ENCODE measurements around the gene SV2A.
A peak's percentile ranks its signal among the peaks of the same experiment; 100 is the strongest.
"Not testable (repeated sequence)": the region's sequence is repeated elsewhere in the genome, so short reads cannot be mapped to it uniquely, and the experiment has no call there.

Gene SV2A, protein sequence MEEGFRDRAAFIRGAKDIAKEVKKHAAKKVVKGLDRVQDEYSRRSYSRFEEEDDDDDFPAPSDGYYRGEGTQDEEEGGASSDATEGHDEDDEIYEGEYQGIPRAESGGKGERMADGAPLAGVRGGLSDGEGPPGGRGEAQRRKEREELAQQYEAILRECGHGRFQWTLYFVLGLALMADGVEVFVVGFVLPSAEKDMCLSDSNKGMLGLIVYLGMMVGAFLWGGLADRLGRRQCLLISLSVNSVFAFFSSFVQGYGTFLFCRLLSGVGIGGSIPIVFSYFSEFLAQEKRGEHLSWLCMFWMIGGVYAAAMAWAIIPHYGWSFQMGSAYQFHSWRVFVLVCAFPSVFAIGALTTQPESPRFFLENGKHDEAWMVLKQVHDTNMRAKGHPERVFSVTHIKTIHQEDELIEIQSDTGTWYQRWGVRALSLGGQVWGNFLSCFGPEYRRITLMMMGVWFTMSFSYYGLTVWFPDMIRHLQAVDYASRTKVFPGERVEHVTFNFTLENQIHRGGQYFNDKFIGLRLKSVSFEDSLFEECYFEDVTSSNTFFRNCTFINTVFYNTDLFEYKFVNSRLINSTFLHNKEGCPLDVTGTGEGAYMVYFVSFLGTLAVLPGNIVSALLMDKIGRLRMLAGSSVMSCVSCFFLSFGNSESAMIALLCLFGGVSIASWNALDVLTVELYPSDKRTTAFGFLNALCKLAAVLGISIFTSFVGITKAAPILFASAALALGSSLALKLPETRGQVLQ

DNA sequence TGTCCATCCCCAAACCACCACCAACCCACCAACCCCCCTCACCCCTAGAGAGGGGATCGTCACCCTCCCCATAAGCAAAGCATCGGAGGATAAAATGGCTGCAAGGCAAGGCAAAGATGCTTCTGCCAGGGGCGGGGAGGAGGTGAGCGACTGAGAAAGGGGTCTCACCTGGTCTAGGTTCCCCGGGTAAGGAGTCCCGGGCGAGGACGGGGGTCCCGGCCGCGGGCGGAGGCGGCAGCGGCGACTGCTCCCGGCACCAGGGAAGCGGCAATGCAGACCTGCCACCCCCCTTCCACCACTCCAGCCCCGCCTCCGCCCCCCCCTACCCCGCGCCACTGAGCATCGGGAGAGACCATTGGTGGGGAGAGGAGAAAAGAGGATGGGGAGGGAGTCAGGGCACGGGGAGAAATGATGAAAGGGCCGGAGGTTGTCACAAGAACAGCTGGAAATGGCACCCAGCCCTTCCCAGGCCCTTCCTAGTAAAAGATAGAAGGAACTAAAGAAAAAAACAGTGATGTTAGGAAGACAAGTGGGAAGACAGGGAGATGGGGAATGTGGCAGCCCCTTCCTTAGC is at the start of gene SV2A:
SV2A (minus strand) TSS at position 274 of the 574 bp plus-strand sequence. CDS start 4,004 bp downstream, outside the sequence.
- peak; percentile 66 to 71 for DNase-seq

DNA sequence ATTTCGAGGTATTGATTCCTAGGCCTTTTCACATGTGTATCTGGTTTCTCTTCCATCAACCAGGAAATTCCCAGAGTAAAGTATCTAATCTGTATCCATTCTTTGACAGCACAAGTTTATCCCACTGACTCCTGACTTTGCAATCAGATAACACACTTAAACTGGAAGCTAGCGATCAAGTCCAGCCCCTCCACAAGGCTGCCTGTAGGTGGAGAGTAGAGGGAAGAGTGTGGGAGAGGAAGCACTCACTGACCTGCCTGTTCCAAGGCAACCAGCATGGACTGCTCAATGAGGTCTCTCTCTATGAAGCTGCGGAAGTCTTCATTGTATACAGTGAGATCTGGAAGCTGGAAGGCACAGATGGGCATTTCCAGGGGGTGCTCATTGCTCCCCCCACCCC is 49.4 kb upstream of the SV2A start:
- DNase-seq, result no peak

DNA sequence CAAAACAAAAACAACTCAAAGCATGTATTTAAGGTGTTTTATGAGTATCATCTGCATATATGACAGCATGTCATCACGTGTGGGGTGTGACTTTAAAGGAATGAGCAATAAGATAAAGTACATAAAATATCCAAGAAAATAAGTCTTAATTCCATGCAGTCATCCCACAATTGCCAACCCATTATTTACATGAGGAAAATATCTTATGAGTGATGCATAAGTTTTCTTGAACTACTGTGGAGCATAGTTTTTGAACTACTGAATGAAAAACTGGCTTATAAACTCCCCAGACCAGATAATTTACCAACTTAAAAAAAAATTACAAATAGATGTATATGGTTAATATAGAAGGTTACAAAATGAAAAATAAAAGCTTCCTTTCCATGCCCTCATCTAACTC is 48.8 kb upstream of the SV2A start:
- no peak for DNase-seq

DNA sequence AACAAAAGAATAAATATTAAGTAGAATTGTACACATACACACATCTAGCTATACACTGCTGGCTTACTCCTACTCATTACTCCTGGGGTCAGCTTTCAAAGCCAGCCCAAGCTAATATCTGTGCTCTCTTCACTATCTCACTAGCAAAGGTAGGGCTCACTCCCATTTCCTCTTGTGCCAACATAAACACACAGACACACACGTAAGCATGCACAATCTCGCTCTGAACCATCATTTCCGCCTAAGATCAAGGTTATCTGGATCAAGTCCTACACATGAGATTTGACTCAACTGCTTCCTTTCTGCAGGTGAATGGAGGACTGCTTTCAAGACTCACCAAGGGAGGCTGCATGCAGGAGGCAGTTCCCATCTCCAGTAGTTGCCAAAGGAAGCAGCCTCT is 47.8 kb upstream of the SV2A start:
- no peak for DNase-seq

DNA sequence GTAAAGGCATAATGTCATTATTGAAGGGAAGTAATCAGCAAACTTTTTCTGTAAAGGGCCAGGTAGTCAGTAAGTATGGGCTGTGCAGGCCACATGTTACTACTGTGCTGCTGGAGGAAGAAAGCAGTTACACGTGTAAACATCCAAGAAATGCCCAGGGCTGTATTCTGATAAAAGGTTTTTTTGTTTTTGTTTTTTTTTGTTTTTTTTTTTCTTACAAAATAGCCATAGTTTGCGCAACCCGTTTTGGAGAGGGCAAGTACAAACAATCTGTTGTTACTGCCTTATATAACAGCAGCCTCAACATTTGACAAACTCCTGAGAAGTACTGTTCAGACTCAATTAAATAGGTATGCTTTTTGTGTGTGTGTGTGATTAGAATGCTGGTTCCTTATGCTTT is 45.7 kb upstream of the SV2A start:
- no peak for DNase-seq

DNA sequence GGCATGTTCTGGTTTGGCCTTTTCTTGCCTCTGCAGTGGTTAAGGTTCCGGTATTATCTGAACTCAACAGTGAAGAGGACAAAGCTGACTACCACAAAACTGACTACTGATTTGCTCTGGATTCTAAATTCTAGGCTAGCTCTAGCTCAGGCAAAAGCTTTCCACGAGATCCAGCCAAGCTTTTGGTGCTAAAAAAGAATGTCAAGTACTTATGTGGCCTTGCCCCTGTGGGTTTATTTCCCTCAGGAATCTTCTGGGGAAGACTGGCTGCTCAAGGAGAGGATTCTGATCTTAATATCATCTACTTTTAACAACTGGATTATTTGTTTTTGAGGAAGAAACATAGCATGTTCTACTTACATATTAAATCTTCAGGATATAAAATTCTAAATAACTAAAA is 45.1 kb upstream of the SV2A start:
- no peak for DNase-seq

DNA sequence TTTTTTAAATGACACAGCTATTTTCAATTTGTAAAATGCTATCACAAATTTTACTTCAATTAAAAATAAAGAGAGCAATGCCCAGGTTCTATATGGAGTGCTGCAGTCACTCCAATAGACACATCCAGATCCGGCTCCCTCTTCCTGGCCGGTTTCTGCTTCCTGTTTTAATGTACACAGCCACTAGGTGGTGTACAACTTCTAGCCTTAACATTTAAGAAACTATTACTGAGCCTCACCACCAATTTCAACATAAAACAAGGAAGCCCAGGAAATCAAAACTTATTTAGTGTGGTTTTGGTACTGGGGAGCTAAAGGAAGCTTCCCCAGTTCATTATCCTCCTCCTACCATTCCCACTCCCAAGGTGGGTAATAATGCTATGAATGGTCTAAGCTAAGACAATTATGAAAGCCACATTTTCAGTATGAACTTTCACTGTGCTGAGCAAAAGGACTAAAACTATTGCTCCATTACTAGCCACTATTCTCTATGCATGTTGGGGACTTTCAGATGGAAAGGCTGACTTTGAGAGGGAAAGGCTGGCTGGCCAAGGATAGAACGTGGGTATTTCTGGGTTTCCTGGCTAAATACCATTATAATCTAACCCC is 44.5 kb upstream of the SV2A start:
- DNase-seq, result peak in 1 of 2 experiments; percentile 54

DNA sequence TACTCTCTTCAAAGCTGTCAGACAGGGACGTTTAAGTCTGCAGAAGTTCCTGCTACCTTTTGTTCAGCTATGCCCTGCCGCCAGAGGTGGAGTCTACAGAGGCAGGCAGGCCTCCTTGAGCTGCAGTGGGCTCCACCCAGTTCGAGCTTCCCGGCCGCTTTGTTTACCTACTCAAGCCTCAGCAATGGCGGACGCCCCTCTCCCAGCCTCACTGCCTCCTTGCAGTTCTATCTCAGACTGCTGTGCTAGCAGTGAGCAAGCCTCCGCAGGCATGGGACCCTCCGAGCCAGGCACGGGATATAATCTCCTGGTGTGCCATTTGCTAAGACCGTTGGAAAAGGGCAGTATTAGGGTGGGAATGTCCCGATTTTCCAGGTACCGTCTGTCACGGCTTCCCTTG is 39.9 kb upstream of the SV2A start:
- DNase-seq, result not testable (repeated sequence)

DNA sequence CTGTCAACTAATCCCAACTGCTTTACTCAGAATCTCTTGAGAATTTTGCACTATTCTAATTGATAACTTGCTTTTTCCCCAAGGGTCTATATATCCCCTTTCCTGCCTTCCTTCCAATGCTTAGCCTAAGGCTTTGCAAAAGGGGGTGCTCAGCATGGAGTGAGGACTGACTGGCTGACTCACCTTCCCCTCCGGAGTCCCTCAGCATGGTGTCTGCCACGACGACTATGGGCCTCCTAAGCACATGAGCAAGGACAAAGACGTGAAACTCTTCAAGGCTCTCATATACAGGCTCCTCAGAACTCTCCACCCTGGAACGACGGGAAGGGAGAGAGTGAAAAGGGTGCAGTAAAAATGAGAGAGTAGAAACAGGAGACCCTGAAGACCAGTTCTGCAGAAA is 32.3 kb upstream of the SV2A start:
- DNase-seq, result no peak

DNA sequence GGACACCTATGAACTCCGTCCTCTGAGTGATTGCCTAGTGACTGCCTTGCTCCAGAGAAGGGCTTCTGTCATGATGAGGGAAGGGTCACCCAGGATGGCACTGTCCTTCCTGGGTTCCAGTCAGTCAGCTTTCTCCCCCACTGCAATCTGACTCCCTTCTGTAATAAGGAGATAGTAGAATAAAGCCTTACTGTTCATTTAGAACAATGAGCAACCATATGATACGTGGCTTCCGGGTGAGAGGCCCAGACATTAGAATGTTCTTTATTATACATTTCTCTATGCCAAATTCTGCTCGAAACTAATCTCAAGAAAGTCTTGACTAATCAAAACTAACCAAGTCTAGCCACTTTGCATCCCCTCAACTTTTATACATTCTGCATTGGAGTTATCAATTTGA is 27.6 kb upstream of the SV2A start:
- no peak for DNase-seq

DNA sequence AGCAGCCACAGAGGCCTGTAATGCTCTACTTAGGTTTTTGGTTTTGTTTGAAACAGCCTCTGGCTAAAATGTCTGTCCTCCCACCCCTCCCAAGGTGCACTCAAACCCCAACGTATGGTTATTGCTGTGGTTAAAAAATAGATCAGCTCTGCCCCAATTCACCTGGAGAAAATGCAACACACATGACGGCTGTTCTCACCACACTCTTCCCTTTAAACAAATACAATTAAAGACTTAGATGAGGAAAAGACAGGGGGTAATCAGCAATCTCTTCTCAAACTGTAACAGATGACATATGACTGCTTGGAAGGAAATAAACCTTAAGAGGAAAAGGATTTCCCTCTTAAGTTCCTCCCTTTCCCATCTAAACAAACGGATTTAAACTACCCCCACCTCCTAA is 25.2 kb upstream of the SV2A start:
- DNase-seq, result no peak

DNA sequence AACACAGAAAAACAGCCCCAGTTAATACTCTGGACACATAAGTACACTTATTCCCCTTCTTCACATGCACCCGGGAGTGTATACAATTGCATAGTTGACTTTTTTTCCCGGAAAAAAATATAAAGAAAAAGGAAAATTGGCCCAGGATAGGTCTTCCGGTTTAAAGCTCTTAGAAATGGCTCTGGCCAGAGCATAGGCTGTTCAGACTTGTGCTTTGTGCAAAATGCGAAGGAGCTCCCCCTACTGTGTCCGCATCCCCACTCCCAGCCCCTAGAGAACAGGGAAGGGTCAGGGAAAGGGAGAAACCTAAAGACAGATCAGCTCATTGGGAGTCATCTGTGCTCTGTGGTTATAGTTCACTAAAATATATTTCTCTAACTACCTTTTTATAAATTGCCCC is 24.6 kb upstream of the SV2A start:
- DNase-seq, result peak; percentile 15 to 68

DNA sequence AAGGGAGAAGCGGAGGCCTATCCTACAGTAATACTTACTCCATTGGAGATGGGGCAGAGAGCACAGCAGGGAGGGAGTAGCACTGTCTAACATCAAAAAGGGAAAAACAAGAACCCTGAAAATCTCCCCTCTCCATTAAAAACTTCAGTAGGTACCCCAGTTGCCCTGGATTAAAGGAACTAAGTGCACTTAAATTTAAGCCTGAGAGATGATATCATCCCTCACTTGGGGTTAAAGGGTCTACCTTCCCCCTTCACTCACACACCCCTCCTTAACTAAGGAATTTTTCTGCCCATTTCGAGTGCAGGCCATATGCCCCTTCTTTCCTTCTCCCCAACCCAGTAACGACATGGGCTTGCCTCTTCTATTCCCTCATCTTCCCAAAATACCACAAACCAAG is 22.8 kb upstream of the SV2A start:
- DNase-seq, result peak; percentile 11 to 34

DNA sequence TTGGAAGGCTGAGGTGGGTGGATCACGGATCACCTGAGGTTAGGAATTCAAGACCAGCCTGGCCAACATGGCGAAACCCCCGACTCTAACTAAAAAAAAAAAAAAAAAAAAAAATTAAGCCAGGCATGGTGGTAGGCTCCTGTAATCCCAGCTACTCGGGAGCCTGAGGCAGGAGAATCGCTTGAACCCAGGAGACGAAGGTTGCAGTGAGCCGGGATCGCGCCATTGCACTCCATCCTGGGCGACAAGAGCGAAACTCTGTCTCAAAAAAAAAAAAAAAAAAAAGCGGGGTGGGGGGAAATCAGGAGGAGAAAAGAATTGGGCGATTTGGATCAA is 21.0 kb upstream of the SV2A start:
- not testable (repeated sequence) for DNase-seq

DNA sequence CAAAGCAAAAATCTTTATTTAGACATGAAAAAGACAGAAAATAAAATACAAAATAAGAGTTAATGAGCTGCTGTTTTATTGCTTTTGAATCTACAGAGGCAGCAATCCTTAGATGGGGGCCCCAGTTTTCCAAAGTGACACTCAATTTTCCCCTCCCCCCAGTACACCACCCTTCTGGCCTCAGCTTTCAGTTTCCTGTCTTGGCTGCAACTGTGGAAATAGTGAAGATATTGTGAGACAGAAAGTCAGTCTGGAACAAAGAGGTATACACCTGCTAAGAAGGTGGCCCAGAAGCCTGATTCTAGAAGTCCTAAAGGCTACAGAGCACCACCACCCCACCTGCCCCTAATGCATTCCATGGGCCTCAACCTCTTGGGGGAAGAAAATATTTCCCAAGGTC is 20.1 kb upstream of the SV2A start:
- DNase-seq, result no peak

DNA sequence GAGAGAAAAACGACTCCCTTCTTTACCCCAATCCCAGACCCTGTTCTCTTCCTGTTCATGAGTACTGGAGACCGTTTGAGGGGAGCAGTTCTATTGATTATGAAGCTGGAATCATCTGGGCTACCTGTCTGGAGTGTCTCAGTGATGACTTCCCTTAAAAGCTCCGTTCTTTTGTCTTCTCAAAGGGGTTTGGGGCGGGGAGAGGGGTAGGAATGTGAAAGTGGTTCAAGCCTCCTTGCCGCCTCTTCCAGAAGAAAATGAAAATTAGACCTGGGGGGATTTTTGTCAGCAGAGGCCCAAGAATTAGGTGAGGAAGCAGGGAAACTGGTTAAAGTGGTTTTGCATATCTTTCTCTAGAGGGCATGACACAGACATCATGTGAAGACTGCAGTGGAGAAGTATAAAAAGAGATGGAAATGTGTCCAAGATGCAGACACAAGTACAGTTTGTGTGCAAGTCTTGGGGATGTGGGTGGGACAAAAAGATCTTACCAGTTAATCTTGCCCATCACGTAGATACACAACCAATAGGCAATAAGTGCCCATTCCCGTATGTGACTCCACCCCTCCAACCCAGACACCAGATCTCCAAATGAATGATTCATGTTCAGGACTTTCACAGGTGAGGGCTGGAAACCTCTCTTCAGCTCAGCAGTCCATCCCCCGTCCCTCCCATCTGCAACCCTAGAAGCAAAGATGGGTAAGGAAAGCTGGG is 19.5 kb upstream of the SV2A start:
- DNase-seq, result no peak

DNA sequence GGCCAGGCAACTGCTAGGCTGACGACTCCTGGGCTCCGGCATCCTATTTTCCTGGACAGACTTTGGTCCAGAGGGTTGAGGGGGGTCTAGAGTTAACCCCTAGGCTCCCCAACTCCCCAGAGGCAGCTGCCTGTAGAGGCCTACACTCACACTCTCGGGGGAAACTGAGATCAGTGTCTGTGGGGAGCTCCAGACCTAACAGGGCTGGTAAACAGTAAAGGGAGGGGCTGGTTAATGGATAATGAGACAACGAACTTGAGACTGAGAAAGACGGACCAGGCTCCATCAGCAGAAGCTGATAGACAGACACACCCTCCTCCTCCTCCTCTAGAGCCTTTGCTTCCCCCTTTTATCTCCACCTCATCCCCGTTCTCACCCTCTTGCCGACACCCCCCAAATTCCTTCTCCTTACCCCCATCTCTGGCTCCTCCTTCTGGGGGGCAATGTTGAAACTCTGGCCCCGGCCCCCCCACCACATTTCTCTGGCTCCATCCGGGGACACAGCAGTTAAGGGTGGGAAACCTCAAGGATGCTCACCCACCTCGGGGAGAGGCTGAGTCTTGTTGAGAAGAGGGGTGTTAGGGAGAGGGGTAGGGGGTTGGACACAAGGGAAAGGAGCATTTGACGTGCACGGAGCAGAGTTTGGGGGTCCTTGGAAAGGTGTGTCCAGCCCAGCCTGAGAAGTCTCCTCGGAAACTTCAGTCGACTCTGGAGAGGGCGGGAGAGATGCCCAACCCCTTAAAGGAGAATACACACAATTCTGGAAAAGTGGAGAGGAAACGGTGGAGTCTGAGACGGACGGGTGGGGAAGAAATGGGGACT is 18.7 kb upstream of the SV2A start, which contains the start of gene MTMR11:
MTMR11 (minus strand) TSS at position 710 of the 822 bp plus-strand sequence; CDS start at position 478, 232 bp downstream.
- DNase-seq, result no peak

DNA sequence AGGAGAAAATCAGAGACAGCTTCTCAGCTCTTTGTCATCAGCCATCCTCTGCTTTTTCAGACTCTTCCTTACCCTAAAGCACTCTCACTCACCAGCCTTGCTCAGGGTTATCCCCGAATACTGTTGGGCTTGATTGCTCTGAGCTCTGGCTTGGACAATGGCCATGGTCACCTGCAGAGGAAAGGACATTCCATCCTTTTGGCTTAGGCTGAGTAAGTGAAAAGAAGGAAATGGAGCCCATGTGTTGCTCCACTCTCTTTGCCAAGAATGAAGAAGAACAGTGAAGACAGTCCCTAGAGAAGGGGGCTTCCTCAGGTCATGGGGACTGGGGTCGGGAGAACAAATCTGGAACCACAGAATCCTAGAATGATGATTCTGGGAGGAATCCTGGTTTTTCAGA is 16.7 kb upstream of the SV2A start:
- DNase-seq, result no peak

DNA sequence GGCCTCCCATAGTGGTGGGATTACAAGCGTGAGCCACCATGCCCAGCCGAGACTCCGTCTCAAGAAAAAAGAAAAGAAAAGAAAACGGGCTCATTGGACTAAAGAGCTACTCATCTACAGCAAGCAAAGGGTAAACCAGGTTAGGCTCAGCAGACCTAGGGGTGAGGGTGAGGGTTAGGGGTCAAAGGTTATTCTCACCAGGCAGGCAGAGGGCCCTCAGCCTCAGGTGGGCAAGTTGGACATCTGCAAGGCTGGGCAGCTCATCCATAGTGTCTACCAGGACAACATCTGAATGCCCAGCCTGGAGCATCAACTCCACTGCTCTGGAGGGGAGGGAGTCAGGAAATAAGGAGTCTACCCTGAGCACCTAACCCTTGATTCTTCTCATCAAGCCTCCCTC is 15.6 kb upstream of the SV2A start:
- DNase-seq, result no peak

DNA sequence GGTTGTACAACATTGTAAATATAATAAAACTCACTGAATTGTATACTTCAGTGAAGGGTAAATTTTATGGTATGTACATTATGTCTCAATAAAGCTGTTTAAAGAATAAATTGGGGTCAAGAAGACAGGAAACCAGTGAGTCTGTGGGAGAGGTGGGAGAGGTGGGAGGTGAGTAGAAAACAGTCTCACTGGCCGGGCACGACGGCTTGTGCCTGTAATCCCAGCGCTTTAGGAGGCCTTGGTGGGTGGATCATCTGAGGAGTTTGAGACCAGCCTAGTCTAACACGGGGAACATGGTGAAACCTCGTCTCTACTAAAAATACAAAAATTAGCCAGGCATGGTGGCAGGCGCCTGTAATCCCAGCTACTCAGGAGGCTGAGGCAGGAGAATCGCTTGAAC is 14.8 kb upstream of the SV2A start:
- DNase-seq, result no peak

DNA sequence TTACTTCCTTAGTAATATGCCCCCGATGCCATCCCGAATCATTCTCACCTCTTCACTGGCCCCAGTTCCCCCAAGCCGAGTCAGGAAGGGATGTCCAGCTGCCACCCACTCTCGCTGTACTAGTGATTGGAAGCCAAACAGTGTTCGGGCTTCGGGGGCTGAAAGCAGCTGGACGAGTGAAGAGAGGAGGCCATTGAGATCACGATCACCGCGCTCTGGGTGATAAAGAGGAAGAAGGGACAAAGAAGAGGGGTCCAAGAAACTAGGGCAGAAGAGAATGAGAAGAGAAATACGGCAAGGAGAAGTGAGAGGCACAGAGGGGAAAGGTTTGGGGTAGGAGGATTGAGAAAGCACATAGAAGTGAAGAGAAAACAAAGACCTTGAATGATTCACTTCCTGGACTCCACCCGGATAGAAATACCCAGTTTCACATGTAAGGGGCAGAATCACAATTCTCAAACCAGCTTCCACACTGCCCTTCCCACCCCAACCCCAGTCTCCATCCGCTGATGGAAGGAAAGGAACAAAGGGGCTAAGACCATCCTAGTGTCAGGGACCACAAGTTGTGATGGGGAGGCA is 13.7 kb upstream of the SV2A start:
- DNase-seq, result no peak

DNA sequence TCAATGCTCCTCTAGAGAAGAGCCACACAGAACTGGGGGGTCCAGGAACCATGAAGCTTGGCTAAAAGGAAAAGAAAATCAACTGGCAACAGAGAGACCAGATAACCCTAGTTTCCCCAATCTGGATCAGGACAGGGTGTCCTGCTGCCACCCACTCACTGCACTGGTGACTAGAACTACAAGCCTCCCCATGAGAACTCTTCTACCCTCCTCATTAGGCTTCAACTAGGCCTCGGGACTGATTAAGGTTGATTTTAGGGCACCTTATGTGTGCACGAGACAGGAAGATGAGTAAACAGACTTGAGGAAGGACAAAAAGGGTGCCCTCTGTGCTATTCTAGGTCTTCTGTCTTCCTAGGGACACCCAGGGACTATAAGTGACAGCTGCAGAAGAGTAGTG is 12.2 kb upstream of the SV2A start:
- no peak for DNase-seq
